ENCODE measurements around the gene LARGE1. TPM values are rescaled to one million over a fixed set of nuclear protein-coding genes. Genes with fewer than 3 reads are reported as not detected.

The LARGE1 gene
- total and polyA plus RNA-seq, 2 of the 8 experiments (the other 6 are each of a cell fraction or from before 2014, with no cell fraction given) = 43.7 to 83.0 TPM

GRCh38 chr22:33666279-33666960, 253.9 kb downstream of the LARGE1 start (continued):
- TF ChIP-seq ASH2L (IDR thresholded peaks at IDR 0.05; ENCODE audit: low read length) (no peak), CEBPB (IDR thresholded peaks at IDR 0.05; ENCODE audit: low read depth, low read length) (no peak), HDAC6 (IDR thresholded peaks at IDR 0.05; ENCODE audit: low read depth, low read length) (no peak), GABPA (IDR thresholded peaks at IDR 0.05; ENCODE audit: borderline replicate concordance, insufficient read depth, low read length) (no peak)
